HEK293 (cell line): ENCODE data around the gene RIC8B.

Experiments
- CTCF ChIA-PET: fragments of 350-600 bp; formaldehyde crosslinking; extraction: SDS; loops from one replicate; lab custom pipeline; 2021; ENCODE audit warnings: antibody characterized with exemption; lab: Yijun Ruan, JAX
- POLR2A ChIA-PET: fragments of 300-600 bp; formaldehyde crosslinking; extraction: SDS; loops from one replicate; lab custom pipeline; 2020; ENCODE audit warnings: antibody characterized with exemption, inconsistent platforms; lab: Yijun Ruan, JAX
- H3K27ac ChIP-seq: fragments of 200-500 bp; sonication (Bioruptor generic); 2 replicates; pipeline ENCODE4 v1.5.1; 2014; ENCODE audit warnings: low read depth, low read length, control low read depth, inconsistent platforms; ENCODE audit errors: extremely low read depth
- H3K36me3 ChIP-seq, 2 experiments: fragments of 200-500 bp in 1 of 2; sonication (Bioruptor generic) in 1 of 2; 1 replicate in 1 of 2; 2 replicates in 1 of 2; pipeline ENCODE4 v1.5.1; 2014 to 2017; ENCODE audit warnings: inconsistent platforms in 2 of 2, low read length in 2 of 2; ENCODE audit not compliant: control insufficient read depth in 2 of 2, insufficient read depth in 1 of 2
- H3K4me1 ChIP-seq: fragments of 200-500 bp; sonication (Bioruptor generic); 2 replicates; pipeline ENCODE4 v1.5.1; 2014; ENCODE audit warnings: mild to moderate bottlenecking, low read length, inconsistent platforms; ENCODE audit not compliant: control insufficient read depth, insufficient read depth
- H3K4me3 ChIP-seq: 2 replicates; pipeline ENCODE4 v1.5.1; 2011; ENCODE audit warnings: low read depth, mild to moderate bottlenecking, control low read depth, low read length, moderate library complexity
- H3K9me3 ChIP-seq: fragments of 200-500 bp; sonication (Bioruptor generic); 2 replicates; pipeline ENCODE4 v1.5.1; 2014; ENCODE audit warnings: low read depth, low read length, inconsistent platforms; ENCODE audit not compliant: control insufficient read depth, insufficient read depth
- KLF17 ChIP-seq: fragments of 450-650 bp; formaldehyde crosslinking; IDR thresholded peaks from 2 replicates; pipeline ENCODE4 v1.5.1; 2016; ENCODE audit warnings: missing biosample characterization, missing genetic modification characterization
- OSR2 ChIP-seq: fragments of 450-650 bp; formaldehyde crosslinking; IDR thresholded peaks from 2 replicates; pipeline ENCODE4 v1.5.1; 2016; ENCODE audit warnings: missing biosample characterization, missing genetic modification characterization
- PBX3 ChIP-seq: sonication (generic); formaldehyde crosslinking; IDR thresholded peaks from 2 replicates; pipeline ENCODE4 v1.8.1; 2022; ENCODE audit warnings: mild to moderate bottlenecking, moderate library complexity, missing genetic modification reagents
- PRDM2 ChIP-seq: fragments of 450-650 bp; formaldehyde crosslinking; IDR thresholded peaks from 2 replicates; pipeline ENCODE4 v1.5.1; 2016; ENCODE audit warnings: missing biosample characterization, missing genetic modification characterization, borderline replicate concordance
- TRIM28 ChIP-seq: IDR thresholded peaks from 2 replicates; pipeline ENCODE4 v1.6.1; 2011; ENCODE audit warnings: low read length, control low read depth, borderline replicate concordance
- TSHZ1 ChIP-seq: fragments of 450-650 bp; formaldehyde crosslinking; IDR thresholded peaks from 2 replicates; pipeline ENCODE4 v1.5.1; 2016; ENCODE audit warnings: missing biosample characterization, missing genetic modification characterization, borderline replicate concordance
- ZBTB1 ChIP-seq: fragments of 450-650 bp; formaldehyde crosslinking; IDR thresholded peaks from 2 replicates; pipeline ENCODE4 v1.5.1; 2016; ENCODE audit warnings: missing biosample characterization, missing genetic modification characterization
- ZBTB17 ChIP-seq: fragments of 450-650 bp; formaldehyde crosslinking; IDR thresholded peaks from 2 replicates; pipeline ENCODE4 v1.5.1; 2016; ENCODE audit warnings: missing biosample characterization, missing genetic modification characterization
- ZBTB44 ChIP-seq: fragments of 450-650 bp; IDR thresholded peaks from 2 replicates; pipeline ENCODE4 v1.5.1; 2018; ENCODE audit warnings: missing biosample characterization, mild to moderate bottlenecking, missing genetic modification characterization
- ZFHX2 ChIP-seq: fragments of 450-650 bp; formaldehyde crosslinking; conservative IDR thresholded peaks from 2 replicates; pipeline ENCODE4 v1.5.1; 2016; ENCODE audit warnings: missing biosample characterization, missing genetic modification characterization
- ZNF121 ChIP-seq: fragments of 450-650 bp; formaldehyde crosslinking; IDR thresholded peaks from 2 replicates; pipeline ENCODE4 v1.5.1; 2016; ENCODE audit warnings: missing biosample characterization, missing genetic modification characterization
- ZNF146 ChIP-seq: fragments of 450-650 bp; formaldehyde crosslinking; IDR thresholded peaks from 2 replicates; pipeline ENCODE4 v1.5.1; 2016; ENCODE audit warnings: missing biosample characterization, missing genetic modification characterization
- ZNF2 ChIP-seq: fragments of 450-650 bp; formaldehyde crosslinking; IDR thresholded peaks from 2 replicates; pipeline ENCODE4 v1.5.1; 2016; ENCODE audit warnings: missing biosample characterization, missing genetic modification characterization
- ZNF223 ChIP-seq: fragments of 450-650 bp; formaldehyde crosslinking; IDR thresholded peaks from 2 replicates; pipeline ENCODE4 v1.5.1; 2016; ENCODE audit warnings: missing biosample characterization, missing genetic modification characterization
- ZNF362 ChIP-seq: fragments of 450-650 bp; formaldehyde crosslinking; IDR thresholded peaks from 2 replicates; pipeline ENCODE4 v1.5.1; 2016; ENCODE audit warnings: missing biosample characterization, missing genetic modification characterization
- ZNF423 ChIP-seq: fragments of 450-650 bp; formaldehyde crosslinking; IDR thresholded peaks from 2 replicates; pipeline ENCODE4 v1.5.1; 2016; ENCODE audit warnings: missing biosample characterization, missing genetic modification characterization
- ZNF561 ChIP-seq: fragments of 450-650 bp; IDR thresholded peaks from 2 replicates; pipeline ENCODE4 v1.5.1; 2018; ENCODE audit warnings: missing biosample characterization, missing genetic modification characterization, borderline replicate concordance
- ZNF596 ChIP-seq: fragments of 450-650 bp; IDR thresholded peaks from 2 replicates; pipeline ENCODE4 v1.5.0; 2018; ENCODE audit warnings: missing biosample characterization, mild to moderate bottlenecking, missing genetic modification characterization, moderate library complexity
- ZNF654 ChIP-seq: fragments of 450-650 bp; formaldehyde crosslinking; IDR thresholded peaks from 2 replicates; pipeline ENCODE4 v1.5.1; 2016; ENCODE audit warnings: low read depth, missing biosample characterization, missing genetic modification characterization
- ZNF704 ChIP-seq: fragments of 450-650 bp; formaldehyde crosslinking; IDR thresholded peaks from 2 replicates; pipeline ENCODE4 v1.5.1; 2016; ENCODE audit warnings: missing biosample characterization, missing genetic modification characterization
- ZNF791 ChIP-seq: fragments of 450-650 bp; formaldehyde crosslinking; IDR thresholded peaks from 2 replicates; pipeline ENCODE4 v1.5.1; 2016; ENCODE audit warnings: missing biosample characterization, missing genetic modification characterization
- ZNF830 ChIP-seq: fragments of 450-650 bp; IDR thresholded peaks from 2 replicates; pipeline ENCODE4 v1.5.0; 2018; ENCODE audit warnings: missing biosample characterization, missing genetic modification characterization, low read depth, mild to moderate bottlenecking, moderate library complexity

Gene RIC8B

GRCh38 chr12:106870116-106870515, 95.6 kb downstream of the RIC8B start (continued):
- TF ChIP-seq ZNF704 (tag by site-specific recombination) = no peak
- no peak for TF ChIP-seq TRIM28
- no peak for TF ChIP-seq ZNF223 (tag by site-specific recombination)
- no peak for TF ChIP-seq ZNF830
- no peak for TF ChIP-seq ZNF596 (tag by site-specific recombination)
- TF ChIP-seq ZFHX2 = no peak
- no peak for TF ChIP-seq ZNF146 (tag by site-specific recombination)
- TF ChIP-seq ZNF362 (tag by site-specific recombination) = no peak
- TF ChIP-seq, all 188 proteins: peak for 0

GRCh38 chr12:106871477-106871876, 97.0 kb downstream of the RIC8B start:
- H3K4me3 ChIP-seq = no peak overlapping the region
- H3K27ac ChIP-seq = no peak overlapping the region
- H3K4me1 ChIP-seq = no peaks in the 10 kb centered on the region; the same call in 1 of the 2 replicates
- H3K9me3 ChIP-seq = no peaks in the 10 kb centered on the region
- CTCF ChIA-PET = interaction anchor here (0.7 kb wide), 1 partner anchor 143 kb away, joined by 3 read pairs; no protein-coding TSS in a partner anchor
- H3K36me3 ChIP-seq = peaks cover 13 to 21% of the 10 kb centered on the region in 2 experiments; a peak in 2 of 3 replicates
- POLR2A ChIA-PET = no interaction called here
- TF ChIP-seq ZNF2 (tag by site-specific recombination) (no peak), PRDM2 (tag by site-specific recombination) (no peak), ZNF791 (tag by site-specific recombination) (no peak), ZNF423 (tag by site-specific recombination) (no peak), OSR2 (tag by site-specific recombination) (no peak), ZBTB44 (tag by site-specific recombination) (no peak), ZBTB17 (no peak), ZBTB1 (tag by site-specific recombination) (no peak), ZNF121 (tag by site-specific recombination) (no peak), ZNF561 (no peak), KLF17 (tag by site-specific recombination) (no peak), ZNF654 (tag by site-specific recombination) (no peak), TSHZ1 (no peak), PBX3 (no peak)
